Endothelial cell of umbilical vein (primary cell): ENCODE results near the gene LONP2. TPM values are rescaled to one million over a fixed set of nuclear protein-coding genes. Genes with fewer than 3 reads are reported as not detected.

Experiments
- BruUV-seq: library from RNA; stranded (reverse); fragments of 400-500 nt; replicated peaks from 2 replicates; lab custom pipeline; 2021; lab: Mats Ljungman, UMichigan
- CTCF ChIA-PET: fragments of 300-600, 350-600 bp; sonication (Branson Sonifier 250); formaldehyde crosslinking; loops from one replicate; lab custom pipeline; 2021; ENCODE audit warnings: antibody characterized with exemption, inconsistent platforms; lab: Charles Lee
- POLR2A ChIA-PET: fragments of 300-600, 350-600 bp; sonication (Branson Sonifier 250); formaldehyde crosslinking; loops from one replicate; lab custom pipeline; 2021; ENCODE audit warnings: antibody characterized with exemption, inconsistent platforms; lab: Charles Lee
- DNase-seq: peaks from one replicate; pipeline ENCODE4 v3.0.0-alpha.2; 2011; ENCODE audit warnings: low read depth, low spot score
- FAIRE-seq: peaks from 2 replicates; lab custom pipeline; 2011; peaks lifted over from hg19 to GRCh38; lab: Jason Lieb, UNC
- H2AFZ ChIP-seq: 2 replicates; pipeline ENCODE4 v1.6.0; 2012; ENCODE audit warnings: low read depth, low read length, control low read depth, inconsistent platforms
- H3K27ac ChIP-seq: 2 replicates; pipeline ENCODE4 v1.5.1; 2011; ENCODE audit warnings: low read depth, mild to moderate bottlenecking, control low read depth, low read length, moderate library complexity; ENCODE audit not compliant: insufficient read depth
- H3K27me3 ChIP-seq, 2 experiments: 2 replicates each; pipeline versions ENCODE4 v1.6.0 to v1.6.1; 2011; ENCODE audit warnings: low read length in 2 of 2, mixed read lengths in 1 of 2; ENCODE audit not compliant: control insufficient read depth in 2 of 2, insufficient read depth in 2 of 2
- H3K36me3 ChIP-seq, 2 experiments: 2 replicates in 1 of 2; 3 replicates in 1 of 2; pipeline ENCODE4 v1.5.1; 2011; ENCODE audit warnings: low read length in 2 of 2, mild to moderate bottlenecking in 1 of 2, moderate library complexity in 1 of 2; ENCODE audit not compliant: control insufficient read depth in 2 of 2, insufficient read depth in 2 of 2; ENCODE audit errors: extremely low read depth in 1 of 2
- H3K4me1 ChIP-seq: 3 replicates; pipeline ENCODE4 v1.5.1; 2011; ENCODE audit warnings: mild to moderate bottlenecking, low read length; ENCODE audit not compliant: control insufficient read depth, insufficient read depth; ENCODE audit errors: extremely low read depth
- H3K4me2 ChIP-seq: 2 replicates; pipeline ENCODE4 v1.6.1; 2011; ENCODE audit warnings: low read length, control low read depth, mixed read lengths; ENCODE audit not compliant: insufficient read depth
- H3K4me3 ChIP-seq, 3 experiments: fragments of 200-600 bp in 1 of 3; sonication (generic), shearing (Covaris generic) in 1 of 3; replicated peaks in 1 of 3; 2 replicates each; pipeline ENCODE4 v1.5.1; 2011 to 2016; ENCODE audit warnings: control low read depth in 3 of 3, low read length in 3 of 3, mild to moderate bottlenecking in 2 of 3, inconsistent platforms in 1 of 3, low read depth in 1 of 3, moderate library complexity in 1 of 3; ENCODE audit not compliant: insufficient read depth in 1 of 3
- H3K79me2 ChIP-seq: 2 replicates; pipeline ENCODE4 v1.6.0; 2012; ENCODE audit warnings: low read length, inconsistent platforms; ENCODE audit not compliant: control insufficient read depth, insufficient read depth
- H3K9ac ChIP-seq: replicated peaks from 2 replicates; pipeline ENCODE3; 2011; ENCODE audit warnings: low read length, control low read depth; ENCODE audit not compliant: insufficient read depth; ENCODE audit errors: extremely low read depth
- H3K9me1 ChIP-seq: replicated peaks from 3 replicates; pipeline ENCODE4 v1.6.0; 2011; ENCODE audit warnings: mild to moderate bottlenecking, low read length; ENCODE audit not compliant: control insufficient read depth, insufficient read depth; ENCODE audit errors: extremely low read depth
- H3K9me3 ChIP-seq: replicated peaks from 2 replicates; pipeline ENCODE4 v1.5.1; 2012; ENCODE audit warnings: low read length, inconsistent platforms; ENCODE audit not compliant: control insufficient read depth, insufficient read depth
- H4K20me1 ChIP-seq: replicated peaks from 2 replicates; pipeline ENCODE3; 2011; ENCODE audit warnings: mild to moderate bottlenecking, low read length; ENCODE audit not compliant: control insufficient read depth, insufficient read depth; ENCODE audit errors: extremely low read depth
- CTCF ChIP-seq, 2 donors: IDR thresholded peaks; 1 replicate in 1 of 2; 2 replicates in 1 of 2; pipeline ENCODE4 v1.5.1; 2011; ENCODE audit warnings: low read length in 2 of 2, mild to moderate bottlenecking in 2 of 2, moderate library complexity in 2 of 2, control low read depth in 1 of 2, inconsistent platforms in 1 of 2, low read depth in 1 of 2; ENCODE audit not compliant: insufficient read depth in 1 of 2; ENCODE audit errors: extremely low read depth in 1 of 2
- EZH2 ChIP-seq: IDR thresholded peaks from 2 replicates; pipeline ENCODE4 v1.6.1; 2012; ENCODE audit warnings: borderline replicate concordance, low read depth, mild to moderate bottlenecking, moderate library complexity, low read length, inconsistent platforms; ENCODE audit not compliant: severe bottlenecking
- FOS ChIP-seq: IDR thresholded peaks from 2 replicates; pipeline ENCODE4 v1.6.1; 2011; ENCODE audit warnings: mild to moderate bottlenecking, low read length, moderate library complexity, borderline replicate concordance; ENCODE audit not compliant: insufficient read depth
- GATA2 ChIP-seq: IDR thresholded peaks from 2 replicates; pipeline ENCODE4 v1.7.0; 2011; ENCODE audit warnings: low read depth, mild to moderate bottlenecking, moderate library complexity, mixed read lengths, low read length; ENCODE audit not compliant: insufficient read length, insufficient read depth
- JUN ChIP-seq: IDR thresholded peaks from 2 replicates; pipeline ENCODE4 v1.6.1; 2011; ENCODE audit warnings: borderline replicate concordance, low read depth; ENCODE audit not compliant: insufficient read length, insufficient read depth
- MAX ChIP-seq: IDR thresholded peaks from 2 replicates; pipeline ENCODE4 v1.6.1; 2011; ENCODE audit not compliant: insufficient read depth, insufficient read length
- MYC ChIP-seq: IDR thresholded peaks from one replicate; pipeline ENCODE4 v1.6.1; 2011; ENCODE audit warnings: mild to moderate bottlenecking, low read depth, low read length
- POLR2A ChIP-seq: IDR thresholded peaks from 2 replicates; pipeline ENCODE4 v1.6.1; 2012; ENCODE audit warnings: low read depth, mild to moderate bottlenecking, control low read depth, low read length
- POLR2AphosphoS5 ChIP-seq: IDR thresholded peaks from 2 replicates; pipeline ENCODE4 v1.6.1; 2012; ENCODE audit warnings: low read depth, mild to moderate bottlenecking, control low read depth, low read length, moderate library complexity; ENCODE audit not compliant: insufficient read depth
- dilution Hi-C: fragments of 300-500 bp; cut with MboI; formaldehyde crosslinking; loops from one replicate; pipeline ENCODE4 v1.15.0; 2019; ENCODE audit warnings: low sequenced_read_pairs; ENCODE audit not compliant: extremely low pct_ligation_motif_present
- intact Hi-C: fragments of 100-400 bp; cut with micrococcal nuclease; formaldehyde crosslinking; loops from one replicate; pipeline ENCODE4 v1.10.0; 2022
- polyA plus RNA-seq, 4 experiments: library from polyadenylated mRNA; depleted of rRNA in 3 of 4; stranded (reverse) in 3 of 4; unstranded in 1 of 4; fragments of >200 nt; gene quantifications; 2 replicates each; pipeline versions ENCODE4 v1.2.1 to v1.2.3, GENCODE V29; 2011 to 2012; ENCODE audit warnings: missing spikeins in 1 of 4
- total RNA-seq: library from RNA; stranded (reverse); gene quantifications from 2 replicates; pipeline ENCODE4 v1.2.3, GENCODE V29; 2021

The LONP2 gene
- total and polyA plus RNA-seq, 2 donors (not counting 3 experiments of a cell fraction or from before 2014, with no cell fraction given), result 13.5 to 38.4 TPM

GRCh38 chr16:48405153-48405552 lies 161.1 kb downstream of the LONP2 start:
- POLR2A ChIA-PET, result no interaction called here
- H3K79me2 ChIP-seq, result no peaks in the 10 kb centered on the region

More at GRCh38 chr16:48405153-48405552, 161.1 kb downstream of the LONP2 start:
- dilution Hi-C loops (no loop called here), intact Hi-C loops (no loop called here)
- Histone ChIP-seq H3K4me1 (no peaks in the 10 kb centered on the region), H3K4me2 (no peak overlapping the region), H3K9me1 (no peaks in the 10 kb centered on the region), H3K27me3 (no peaks in the 10 kb centered on the region), H3K27ac (no peak overlapping the region), H2AFZ (no peak overlapping the region), H3K4me3 (no peak overlapping the region), H3K9ac (no peak overlapping the region), H3K36me3 (no peaks in the 10 kb centered on the region), H4K20me1 (no peaks in the 10 kb centered on the region), H3K9me3 (no peaks in the 10 kb centered on the region)
- DNase-seq, result no peak
- FAIRE-seq, result no peak
- CTCF ChIA-PET, result no interaction called here
- no TSS peak for BruUV-seq
- no peak for TF ChIP-seq CTCF (IDR thresholded peaks at IDR 0.05; ENCODE audit: extremely low read depth in 1 of 2, insufficient read depth in 1 of 2, low read depth in 1 of 2, low read length in 2 of 2)
- TF ChIP-seq FOS, result no peak
- TF ChIP-seq POLR2AphosphoS5, result no peak
- no peak for TF ChIP-seq POLR2A
- TF ChIP-seq EZH2, result no peak
- TF ChIP-seq JUN, result no peak
- TF ChIP-seq MYC, result no peak
- TF ChIP-seq GATA2, result no peak
- TF ChIP-seq MAX, result no peak
